KG1 (cell line): ENCODE data around the gene OTOL1.
"Not testable (repeated sequence)": the region's sequence is repeated elsewhere in the genome, so short reads cannot be mapped to it uniquely, and the experiment has no call there.

Source experiments
- DNase-seq: peaks from one replicate; lab custom pipeline; 2025; lab: John Stamatoyannopoulos, UW

The OTOL1 gene

DNA sequence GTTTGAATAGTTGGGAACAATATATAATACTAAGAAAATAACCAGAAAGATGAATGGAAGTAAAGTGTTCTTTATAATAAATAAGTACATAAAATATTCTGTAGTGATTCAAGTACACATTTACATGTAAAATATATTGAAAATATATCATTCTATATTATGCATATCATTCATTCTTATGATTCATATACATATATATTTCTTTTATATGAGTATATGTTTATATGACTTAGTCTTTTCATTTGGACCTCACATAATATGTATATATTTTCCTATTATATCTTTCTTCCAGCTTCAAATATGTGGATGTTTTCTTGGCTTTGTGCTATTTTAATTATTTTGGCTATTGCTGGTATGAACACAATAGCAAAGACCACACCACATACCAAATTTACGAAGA is at the start of gene OTOL1:
Gene OTOL1, plus strand, starts transcription at position 301 of the 400 bp plus-strand sequence. Its CDS starts 0 bp downstream, at position 301.
- DNase-seq = no peak

DNA sequence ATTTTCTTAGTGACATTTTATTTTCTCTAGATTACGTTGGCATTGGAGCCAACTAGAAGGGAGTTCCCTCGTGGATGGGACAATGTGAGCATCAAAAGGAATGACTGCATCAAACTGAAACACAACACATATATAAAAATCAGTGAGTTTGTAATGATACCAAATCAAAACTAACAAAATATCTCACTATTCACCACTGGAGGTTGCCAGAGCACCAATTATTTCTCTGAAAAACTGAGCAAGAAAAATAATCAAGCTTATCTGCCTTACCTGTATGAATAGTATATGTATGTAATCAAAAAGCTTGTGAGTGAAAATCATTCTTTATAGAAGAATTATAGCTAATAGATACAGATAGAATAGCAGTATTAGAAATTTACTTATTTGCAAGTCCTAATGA is 46.8 kb upstream of the OTOL1 start:
- no peak for DNase-seq

DNA sequence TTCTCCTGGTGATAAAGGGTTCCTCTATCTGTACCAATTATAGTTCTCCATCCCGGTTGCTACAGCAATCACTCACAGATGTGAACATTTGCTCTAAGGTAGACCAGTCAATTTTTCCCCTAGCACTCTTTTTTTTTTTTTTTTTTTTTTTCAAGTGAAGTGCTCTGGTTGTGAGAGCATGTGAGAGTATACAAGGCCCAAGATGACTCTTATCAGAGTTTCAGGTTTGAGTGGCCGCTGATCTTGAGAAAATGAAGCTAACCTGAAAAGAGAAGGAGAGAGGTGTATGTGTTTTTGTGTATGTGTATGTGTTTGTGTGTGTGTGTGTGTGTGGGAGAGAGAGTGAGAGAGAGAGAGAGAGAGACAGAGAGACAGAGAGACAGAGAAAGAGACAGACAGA is 44.4 kb upstream of the OTOL1 start:
- no peak for DNase-seq

DNA sequence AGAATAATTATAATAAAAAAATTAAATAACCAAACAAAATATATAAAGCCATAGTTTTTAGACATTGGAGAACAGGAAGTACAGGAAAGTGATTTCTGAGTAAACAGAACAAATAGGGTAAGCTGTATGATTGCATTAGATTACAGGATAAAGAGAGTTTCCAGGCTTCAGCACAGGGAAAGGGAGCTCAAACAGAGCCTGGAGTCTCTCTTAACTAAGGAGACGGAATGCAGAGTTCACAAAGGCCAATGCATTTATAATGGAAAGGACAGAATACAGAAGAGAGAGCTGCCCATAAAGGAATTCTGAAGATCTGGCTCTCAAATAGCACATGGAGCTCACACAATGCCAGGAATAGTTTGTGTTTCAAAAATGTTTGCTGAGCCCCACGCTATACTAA is 42.0 kb upstream of the OTOL1 start:
- DNase-seq = no peak

DNA sequence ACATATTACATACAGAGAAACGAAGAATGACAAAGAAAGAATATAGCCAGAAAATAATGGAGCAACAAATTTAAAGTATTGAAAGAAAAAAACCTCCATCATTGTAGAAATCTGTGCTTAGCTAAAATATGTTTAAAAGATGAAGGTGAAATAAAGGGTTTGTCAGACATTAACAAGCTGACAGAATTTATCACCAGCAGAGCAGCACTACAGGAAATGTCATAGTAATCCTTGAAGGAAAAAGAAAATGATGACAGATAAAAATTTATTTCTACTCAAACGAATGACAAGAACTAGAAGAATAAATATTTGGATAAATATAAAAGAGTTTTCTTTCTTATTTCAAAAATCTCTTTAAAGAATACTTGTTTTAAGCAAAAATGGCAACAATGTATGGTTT is 40.6 kb upstream of the OTOL1 start:
- no peak for DNase-seq

DNA sequence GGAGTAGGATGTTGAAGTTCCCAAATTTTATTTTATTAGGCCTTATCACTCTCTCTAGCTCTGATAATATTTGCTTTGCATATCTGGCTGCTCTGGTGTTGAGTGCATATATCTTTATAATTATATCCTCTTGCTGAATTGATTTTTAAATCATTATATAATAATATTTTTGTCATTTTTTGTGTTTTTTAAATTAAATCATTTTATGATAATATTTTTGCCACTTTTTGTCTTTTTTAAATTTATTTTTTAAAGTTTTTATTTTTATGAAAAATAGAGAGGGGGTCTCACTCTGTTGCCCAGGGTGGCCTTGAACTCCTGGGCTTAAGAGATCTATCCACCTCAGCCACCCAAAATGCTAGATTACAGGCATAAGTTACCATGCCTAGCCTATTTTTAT is 34.5 kb upstream of the OTOL1 start:
- no peak for DNase-seq

DNA sequence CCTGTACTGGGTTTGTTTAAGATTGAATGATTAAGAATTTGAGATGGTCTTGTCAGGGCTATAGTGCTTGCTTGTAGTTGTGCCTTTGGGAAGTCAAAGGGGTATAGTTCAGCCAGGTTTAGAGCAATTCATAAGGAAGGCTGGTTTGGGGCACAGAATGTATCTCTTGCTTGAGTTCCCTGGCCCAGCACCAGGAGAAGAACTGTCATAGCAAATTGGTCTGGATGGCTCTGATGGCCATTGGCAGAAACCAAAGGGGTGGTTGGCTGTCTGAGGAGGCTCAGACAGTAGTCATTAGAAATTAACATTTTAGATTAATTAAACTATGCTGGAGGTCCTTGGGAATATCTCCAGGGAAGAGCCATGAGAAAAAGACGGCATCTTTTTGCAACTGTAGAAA is 25.4 kb upstream of the OTOL1 start:
- DNase-seq = no peak

DNA sequence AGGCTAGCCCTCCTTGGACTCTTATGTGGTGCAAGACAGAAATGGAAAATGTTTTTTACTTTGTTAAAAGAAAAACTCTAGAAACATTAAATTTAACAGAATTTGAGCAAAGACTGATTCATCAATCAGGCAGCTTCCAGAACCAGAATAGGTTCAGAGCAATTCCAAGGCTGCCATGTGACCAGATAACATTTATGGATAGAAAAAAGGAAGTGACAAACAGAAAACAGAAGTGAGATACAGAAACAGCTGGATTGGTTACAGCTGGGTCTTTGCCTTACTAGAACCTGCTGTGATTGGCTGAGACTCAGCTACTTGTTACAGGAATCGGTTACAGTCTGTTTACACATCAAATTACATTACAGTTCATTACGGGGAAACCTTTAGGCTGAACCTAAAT is 22.5 kb upstream of the OTOL1 start:
- no peak for DNase-seq

DNA sequence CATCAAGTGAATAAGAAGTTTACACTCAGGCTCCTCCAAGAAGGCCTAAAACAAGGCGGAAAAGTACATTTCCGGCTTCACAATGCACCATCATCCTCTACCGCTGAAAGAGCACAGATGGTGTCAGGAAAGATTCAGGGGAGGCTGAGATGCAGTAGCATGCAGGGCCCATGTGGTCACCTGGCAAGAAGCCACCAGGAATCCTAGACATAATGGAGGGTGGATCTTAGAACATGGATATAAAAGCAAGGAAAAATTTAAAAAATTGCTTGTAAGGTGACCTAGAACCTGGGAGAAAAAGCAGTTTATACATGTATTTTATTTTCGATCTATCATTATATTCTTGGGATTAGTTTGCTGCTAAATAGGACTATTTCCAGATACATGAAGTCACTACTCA is 21.9 kb upstream of the OTOL1 start:
- no peak for DNase-seq

DNA sequence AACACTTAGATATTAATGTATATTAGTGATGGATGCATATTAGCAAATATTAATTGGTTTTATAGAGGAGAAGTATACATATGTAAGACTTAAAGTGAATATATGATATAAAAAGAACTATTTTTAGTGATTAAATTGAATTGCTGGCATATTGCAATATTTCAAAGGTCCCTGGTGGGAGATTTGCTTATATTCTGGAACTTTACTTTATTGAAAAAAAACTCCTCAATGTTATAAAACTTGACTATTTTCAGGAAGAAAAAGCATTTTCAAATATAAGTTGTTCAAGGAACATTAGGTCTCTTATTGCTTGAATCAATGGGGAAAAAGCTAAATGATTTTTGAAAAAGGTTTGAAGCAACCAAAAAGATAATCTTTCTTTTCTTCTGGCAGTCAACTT is 21.4 kb upstream of the OTOL1 start:
- DNase-seq = no peak

DNA sequence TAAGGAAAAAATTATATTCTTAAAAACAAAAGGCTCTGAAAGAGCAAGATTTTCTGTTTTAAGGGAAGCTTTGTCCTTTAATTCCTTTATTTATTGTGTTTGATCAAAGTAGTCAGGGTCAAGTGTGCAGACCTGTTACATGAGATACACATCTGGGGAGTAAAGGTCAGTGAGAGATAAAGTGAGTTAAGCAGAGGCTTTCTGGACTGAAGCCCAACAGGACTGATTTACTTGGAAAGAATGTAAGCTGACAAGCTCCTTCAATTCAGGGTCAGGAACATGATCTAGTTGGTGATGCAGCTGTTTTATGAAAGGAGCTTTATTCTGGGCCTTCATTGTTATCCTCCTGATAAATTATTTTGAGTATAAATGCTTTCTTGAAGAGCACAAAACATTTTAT is 20.7 kb upstream of the OTOL1 start:
- DNase-seq = no peak

DNA sequence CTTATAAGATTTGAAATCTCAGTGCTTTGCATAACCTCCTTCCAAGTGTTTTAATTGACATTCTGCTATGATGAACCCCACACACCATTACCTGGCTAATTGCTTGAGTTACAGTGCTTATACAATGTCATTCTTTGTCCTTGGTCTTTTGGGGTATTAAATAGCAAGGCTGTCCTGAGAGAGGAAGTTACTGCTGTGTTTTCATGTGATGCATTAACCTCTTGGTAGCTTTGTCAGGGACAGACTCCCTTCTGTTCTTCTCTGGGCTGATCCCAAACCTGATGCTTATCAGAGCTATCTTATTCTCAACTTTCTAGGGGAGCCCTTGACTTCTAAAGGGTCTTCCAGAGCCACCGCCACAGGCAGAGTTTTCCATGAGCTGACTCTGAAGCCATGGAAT is 12.4 kb upstream of the OTOL1 start:
- DNase-seq = no peak

DNA sequence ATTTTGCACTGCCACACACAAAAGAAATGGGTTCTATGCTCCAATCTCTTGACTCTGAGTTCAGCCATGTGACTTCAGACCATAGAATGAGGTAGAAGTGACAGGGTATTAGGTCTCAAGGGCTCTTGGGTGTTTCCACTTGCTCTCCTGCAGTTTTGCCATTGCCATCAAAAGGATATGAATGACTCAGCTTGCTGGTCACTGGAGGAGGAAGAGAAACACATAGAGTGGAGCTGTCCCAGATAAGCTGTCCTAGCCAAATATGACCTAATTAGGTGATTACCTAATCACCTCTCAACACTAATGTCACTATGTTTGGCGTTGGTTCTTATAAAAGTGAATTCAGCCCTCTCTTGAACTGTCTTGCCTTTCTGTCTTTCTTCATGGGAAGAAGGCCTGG is 8.3 kb upstream of the OTOL1 start:
- DNase-seq = not testable (repeated sequence)

DNA sequence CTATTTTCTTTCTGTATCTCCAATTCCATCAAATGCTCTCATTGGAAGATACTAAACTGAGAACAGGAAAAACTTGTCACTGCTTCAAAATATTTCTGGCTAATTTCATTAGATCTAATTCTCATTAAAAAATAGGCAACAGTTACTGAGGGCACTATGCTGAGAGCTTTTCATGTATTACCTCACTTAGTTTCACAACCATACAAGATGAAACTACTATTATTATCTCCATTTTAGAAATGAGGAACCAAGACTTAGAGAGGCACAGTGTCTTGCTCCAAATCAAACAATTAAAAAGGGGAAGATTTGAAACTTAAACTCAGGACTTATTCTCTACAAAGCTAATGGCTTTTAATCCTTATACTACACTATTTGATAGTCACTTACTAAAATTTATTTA is 7.2 kb upstream of the OTOL1 start:
- no peak for DNase-seq

DNA sequence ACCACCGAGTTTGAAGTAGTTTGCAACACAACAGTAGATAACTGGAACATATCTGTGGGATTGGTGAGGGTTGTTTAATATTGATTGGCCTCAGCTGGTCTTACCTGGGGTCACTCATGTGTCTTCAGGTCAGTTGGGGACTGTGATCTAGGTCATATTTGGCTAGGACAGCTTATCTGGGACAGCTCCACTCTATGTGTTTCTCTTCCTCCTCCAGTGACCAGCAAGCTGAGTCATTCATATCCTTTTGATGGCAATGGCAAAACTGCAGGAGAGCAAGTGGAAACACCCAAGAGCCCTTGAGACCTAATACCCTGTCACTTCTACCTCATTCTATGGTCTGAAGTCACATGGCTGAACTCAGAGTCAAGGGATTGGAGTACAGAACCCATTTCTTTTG is 5.8 kb upstream of the OTOL1 start:
- not testable (repeated sequence) for DNase-seq

DNA sequence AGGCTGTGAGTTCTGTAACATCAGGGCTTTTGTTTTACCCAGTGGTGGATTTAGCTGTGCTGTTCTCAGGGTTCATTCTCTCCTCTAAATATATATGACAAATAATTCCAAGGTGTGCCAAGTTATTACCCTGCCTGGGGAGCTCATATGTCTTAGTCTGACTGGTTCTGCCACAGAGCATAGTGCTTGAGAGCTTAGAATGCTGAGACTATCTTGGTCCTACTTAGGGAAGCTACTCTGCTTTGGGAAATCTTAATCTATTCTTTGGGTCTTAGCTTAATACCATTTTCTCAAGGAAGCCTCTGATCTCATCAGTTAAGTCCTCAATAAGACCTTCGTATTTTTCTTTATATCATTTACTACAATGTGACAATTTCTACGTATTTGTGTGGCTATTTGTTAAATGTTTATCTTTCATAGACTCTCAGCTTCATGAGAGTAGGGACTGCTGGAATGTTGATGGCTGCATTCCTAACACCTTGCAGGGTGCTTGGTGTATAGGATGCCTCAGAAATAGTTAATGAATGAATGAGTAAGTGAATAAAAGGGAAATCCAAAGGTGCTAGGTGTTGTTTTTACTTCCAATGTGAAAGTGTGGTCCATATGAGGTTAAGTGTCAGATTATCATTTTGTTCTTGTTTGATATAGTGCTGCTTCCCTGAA is 1.8 kb downstream of the OTOL1 start:
- no peak for DNase-seq

DNA sequence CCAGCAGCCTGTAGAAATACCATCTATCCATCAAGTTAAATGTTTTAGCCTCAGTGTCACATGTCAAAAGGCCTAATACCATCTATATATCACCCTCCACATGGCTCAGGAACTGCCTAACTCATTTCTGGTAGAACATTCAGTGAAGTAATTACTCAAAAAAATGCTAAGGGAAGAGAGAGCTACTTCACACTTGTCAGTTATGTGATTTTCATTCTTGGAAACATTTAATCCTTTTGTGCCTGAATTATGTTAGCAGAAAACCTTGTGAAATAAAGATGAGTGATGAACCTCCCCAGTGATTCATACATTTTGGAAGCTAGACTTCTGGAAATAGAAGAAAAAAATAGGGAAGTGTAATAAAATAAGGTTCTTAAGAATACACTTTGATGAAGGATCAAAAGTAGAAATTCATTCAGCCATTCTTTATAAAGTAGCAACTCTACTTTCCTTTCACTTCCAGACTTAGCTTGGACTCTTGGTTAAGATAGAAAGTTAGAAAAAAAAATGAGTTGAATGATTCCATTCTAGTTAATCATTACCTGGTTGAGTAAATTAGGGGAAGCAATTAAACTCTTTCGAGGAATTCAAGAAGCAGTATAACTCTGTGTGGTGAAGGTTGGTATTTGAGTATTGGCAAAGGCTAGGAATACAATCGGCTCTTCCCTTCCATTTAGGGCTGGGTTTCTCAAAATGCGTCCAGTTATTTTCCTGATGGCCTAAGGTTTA is 3.6 kb downstream of the OTOL1 start:
- DNase-seq = no peak

DNA sequence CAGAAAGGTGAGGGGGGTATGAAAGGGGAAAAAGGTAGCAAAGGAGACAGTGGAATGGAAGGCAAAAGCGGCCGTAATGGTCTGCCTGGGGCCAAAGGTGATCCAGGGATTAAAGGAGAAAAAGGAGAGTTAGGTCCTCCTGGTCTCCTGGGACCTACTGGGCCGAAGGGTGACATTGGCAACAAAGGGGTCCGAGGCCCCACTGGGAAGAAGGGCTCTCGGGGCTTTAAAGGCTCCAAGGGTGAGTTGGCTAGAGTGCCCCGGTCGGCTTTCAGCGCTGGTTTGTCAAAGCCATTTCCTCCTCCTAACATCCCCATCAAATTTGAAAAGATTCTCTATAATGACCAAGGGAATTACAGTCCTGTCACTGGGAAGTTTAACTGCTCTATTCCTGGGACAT is 6.7 kb downstream of the OTOL1 start:
- no peak for DNase-seq

DNA sequence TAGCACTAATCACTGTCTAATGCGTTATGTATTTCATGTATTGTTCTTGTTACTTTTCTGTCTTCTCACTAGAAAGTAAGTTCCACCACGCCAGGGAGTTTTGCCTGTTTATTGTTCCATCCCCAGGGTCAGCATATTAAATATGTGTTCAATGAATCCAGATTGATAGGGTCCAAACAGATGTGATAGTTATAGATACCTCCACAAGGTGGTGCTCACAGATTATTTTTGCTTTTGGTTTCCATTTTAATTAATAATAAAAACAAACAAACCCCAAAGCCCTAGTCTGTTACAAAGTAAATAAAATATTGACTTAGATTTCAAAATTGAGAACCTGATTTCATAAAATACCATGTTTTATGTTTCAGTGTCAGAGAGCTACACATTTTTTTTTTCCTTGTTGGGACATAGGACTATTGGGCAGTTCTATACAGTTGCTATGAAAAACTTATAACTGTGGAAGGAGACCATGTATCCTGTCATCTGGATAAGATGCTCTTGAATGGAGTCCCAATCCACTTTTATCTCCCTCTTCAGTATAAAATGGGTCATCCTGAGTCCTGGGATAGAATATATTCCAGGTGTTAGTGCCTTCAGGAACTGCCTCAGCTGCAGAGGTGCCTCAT is 12.4 kb downstream of the OTOL1 start:
- no peak for DNase-seq

DNA sequence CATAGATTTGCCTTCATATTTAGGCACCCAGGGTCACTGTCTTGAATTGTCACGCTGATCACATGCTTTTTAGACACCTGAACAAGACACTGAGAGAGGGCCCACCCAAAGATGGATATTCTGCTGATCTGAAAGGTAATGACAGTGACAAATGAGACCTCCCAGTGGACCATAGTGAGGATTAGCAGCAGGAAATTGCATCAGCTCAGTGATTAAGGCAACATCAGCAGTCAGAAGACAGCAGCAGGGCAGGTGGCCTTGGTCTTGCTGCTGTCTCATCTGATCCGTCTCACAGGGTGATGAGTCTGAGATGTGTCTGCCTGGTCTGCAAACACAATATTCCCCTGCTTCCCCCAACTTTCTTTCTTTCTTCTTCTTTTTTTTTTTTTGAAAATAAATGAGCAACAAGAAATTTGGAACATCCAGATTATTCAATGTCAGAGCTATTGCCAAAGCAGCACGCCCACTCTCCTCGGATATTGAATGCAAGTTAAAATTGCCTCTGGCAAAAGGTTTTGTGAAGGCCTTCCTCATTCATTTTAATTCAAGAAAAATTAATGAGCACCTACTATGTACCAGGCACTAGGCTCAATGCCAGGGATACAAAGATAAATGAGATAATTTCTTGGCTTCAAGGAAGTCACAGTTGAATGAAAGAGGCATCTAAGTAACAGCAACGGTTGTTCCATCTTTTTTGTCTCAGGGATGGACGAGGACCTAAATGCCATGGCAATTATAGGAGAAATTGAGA is 14.1 kb downstream of the OTOL1 start:
- no peak for DNase-seq

DNA sequence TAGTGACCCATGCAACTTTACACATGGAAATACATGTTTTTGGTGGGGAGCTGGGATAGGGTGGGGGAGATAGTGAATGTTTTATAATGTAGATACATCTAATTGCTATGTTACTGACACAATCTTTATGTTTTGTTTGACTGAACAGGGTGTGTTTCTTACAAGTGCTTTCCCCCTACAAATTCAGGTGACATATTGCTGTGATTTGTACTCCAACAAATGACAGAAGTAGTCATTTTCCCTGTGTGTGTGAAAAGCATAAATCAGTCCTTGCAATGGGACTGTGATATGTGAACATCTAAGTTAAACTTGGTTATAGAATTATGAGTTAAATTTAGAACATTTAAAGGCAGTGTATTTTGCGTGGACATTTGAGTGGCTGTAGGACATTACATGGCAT is 27.3 kb downstream of the OTOL1 start:
- DNase-seq = no peak

DNA sequence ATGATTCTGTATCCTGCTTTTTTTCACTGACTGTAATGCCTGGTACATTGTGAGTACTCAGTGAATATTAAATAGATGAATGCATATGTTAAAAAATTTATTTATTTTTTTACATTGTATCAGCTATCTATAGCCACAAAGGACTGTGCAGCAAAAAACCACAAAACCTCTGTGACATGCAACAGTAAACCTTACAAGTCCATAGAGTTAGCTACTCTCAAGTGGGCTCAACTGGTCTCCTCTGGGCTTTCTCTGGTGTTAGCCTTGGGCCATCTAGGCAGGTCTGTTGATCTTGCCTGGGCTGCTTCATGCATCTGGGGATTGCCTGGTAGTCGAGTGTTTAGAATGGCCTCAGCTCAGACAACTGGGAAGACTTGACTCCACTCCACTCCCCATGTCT is 35.3 kb downstream of the OTOL1 start:
- no peak for DNase-seq

DNA sequence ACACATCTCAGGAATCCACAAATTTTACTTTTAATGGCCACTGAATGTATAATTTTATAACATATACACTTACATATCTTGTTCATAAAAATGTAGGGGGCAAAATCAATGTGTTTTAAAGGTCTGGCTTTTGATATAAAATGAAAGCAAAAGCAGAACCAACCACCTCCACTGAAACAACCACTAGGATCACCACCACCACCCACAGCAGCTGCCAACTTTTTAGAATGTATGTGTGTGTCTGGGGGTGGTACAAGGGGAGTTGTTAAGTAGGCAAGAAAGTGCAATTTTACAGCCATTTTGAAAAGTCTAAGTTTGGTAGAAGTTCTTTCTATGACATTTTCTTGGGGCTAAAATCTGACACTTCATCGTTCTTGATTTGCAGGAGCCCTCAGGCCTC is 44.0 kb downstream of the OTOL1 start:
- no peak for DNase-seq
